HepG2 (cell line): ENCODE data around the gene SLC25A18. TPM values are rescaled to one million over a fixed set of nuclear protein-coding genes. Genes with fewer than 3 reads are reported as not detected.
A peak's percentile ranks its signal among the peaks of the same experiment; 100 is the strongest.

ENCODE experiments used
- AHR ChIP-seq: IDR thresholded peaks from 2 replicates; pipeline ENCODE4 v1.6.1; 2018; ENCODE audit warnings: missing genetic modification reagents, missing compliant biosample characterization
- CSRNP2 ChIP-seq: sonication (generic); formaldehyde crosslinking; conservative IDR thresholded peaks from 2 replicates; pipeline ENCODE4 v1.8.0; 2022; ENCODE audit warnings: low read depth, missing genetic modification reagents
- ELK4 ChIP-seq: sonication (generic); formaldehyde crosslinking; IDR thresholded peaks from 2 replicates; pipeline ENCODE4 v1.9.0; 2021; ENCODE audit warnings: missing genetic modification reagents, borderline replicate concordance
- EP300 ChIP-seq, 3 experiments: sonication (generic) in 1 of 3; formaldehyde crosslinking in 1 of 3; IDR thresholded peaks; 2 replicates each; pipeline versions ENCODE4 v1.5.1 to v1.6.1; 2011 to 2020; ENCODE audit warnings: low read depth in 2 of 3, low read length in 2 of 3, borderline replicate concordance in 1 of 3, improper control_type of control experiment in 1 of 3, mild to moderate bottlenecking in 1 of 3, missing genetic modification reagents in 1 of 3, moderate library complexity in 1 of 3
- FOXP4 ChIP-seq: sonication (generic); formaldehyde crosslinking; IDR thresholded peaks from 2 replicates; pipeline ENCODE4 v1.4.0; 2020; ENCODE audit warnings: missing genetic modification reagents
- HMGXB3 ChIP-seq: sonication (generic); formaldehyde crosslinking; IDR thresholded peaks from 2 replicates; pipeline ENCODE4 v1.4.0; 2020; ENCODE audit warnings: missing genetic modification reagents, borderline replicate concordance
- IRF1 ChIP-seq: sonication (generic); formaldehyde crosslinking; IDR thresholded peaks from 2 replicates; pipeline ENCODE4 v1.4.0; 2020; ENCODE audit warnings: low read depth, mild to moderate bottlenecking, missing genetic modification reagents
- MAFK ChIP-seq, 2 experiments: IDR thresholded peaks in 1 of 2; conservative IDR thresholded peaks in 1 of 2; 2 replicates each; pipeline ENCODE4 v1.6.1; 2011; ENCODE audit warnings: improper control_type of control experiment in 2 of 2, low read length in 2 of 2
- MED13 ChIP-seq: sonication (generic); formaldehyde crosslinking; IDR thresholded peaks from 2 replicates; pipeline ENCODE4 v1.5.0; 2020; ENCODE audit warnings: missing genetic modification reagents
- RARA ChIP-seq: IDR thresholded peaks from 2 replicates; pipeline ENCODE4 v1.6.1; 2016; ENCODE audit warnings: missing genetic modification reagents, missing compliant biosample characterization
- SAP130 ChIP-seq: IDR thresholded peaks from 2 replicates; pipeline ENCODE4 v1.6.1; 2016; ENCODE audit warnings: low read depth
- TBP ChIP-seq: sonication (generic); formaldehyde crosslinking; IDR thresholded peaks from 2 replicates; pipeline ENCODE4 v1.5.0; 2020; ENCODE audit warnings: missing genetic modification reagents
- THAP11 ChIP-seq: IDR thresholded peaks from 2 replicates; pipeline ENCODE4 v1.6.1; 2016; ENCODE audit warnings: missing biosample characterization, missing genetic modification reagents
- YEATS4 ChIP-seq: sonication (generic); formaldehyde crosslinking; IDR thresholded peaks from 2 replicates; pipeline ENCODE4 v1.4.0; 2020; ENCODE audit warnings: missing genetic modification reagents, borderline replicate concordance
- ZFX ChIP-seq: sonication (generic); formaldehyde crosslinking; IDR thresholded peaks from 2 replicates; pipeline ENCODE4 v1.4.0; 2020; ENCODE audit warnings: mild to moderate bottlenecking, low read depth, missing genetic modification reagents, moderate library complexity
- ZMAT3 ChIP-seq: sonication (generic); formaldehyde crosslinking; conservative IDR thresholded peaks from 2 replicates; pipeline ENCODE4 v1.7.0; 2021; ENCODE audit warnings: missing genetic modification reagents
- ZMYM3 ChIP-seq: sonication (generic); formaldehyde crosslinking; IDR thresholded peaks from 2 replicates; pipeline ENCODE4 v1.5.1; 2020; ENCODE audit warnings: mild to moderate bottlenecking, missing genetic modification reagents
- ZNF660 ChIP-seq: sonication (generic); formaldehyde crosslinking; IDR thresholded peaks from 2 replicates; pipeline ENCODE4 v1.5.1; 2020; ENCODE audit warnings: mild to moderate bottlenecking, low read depth, missing genetic modification reagents, borderline replicate concordance
- polyA plus RNA-seq, 8 experiments: library from polyadenylated mRNA; depleted of rRNA in 3 of 8; stranded (reverse) in 7 of 8; unstranded in 1 of 8; fragments of >200 nt; fragmentation: Illumina TruSeq in 4 of 8; extraction: Trizol in 4 of 8; gene quantifications; 2 replicates each; pipeline versions ENCODE4 v1.2.1 to v1.2.3, GENCODE V29; 2011 to 2016; ENCODE audit warnings: low read depth in 4 of 8, missing spikeins in 1 of 8, mixed read lengths in 1 of 8; ENCODE audit not compliant: insufficient read depth in 1 of 8
- total RNA-seq, 5 experiments: library from RNA; depleted of rRNA; stranded (reverse); fragments of >200 nt; fragmentation: Illumina TruSeq; extraction: Trizol; gene quantifications; 2 replicates each; pipeline ENCODE4 v1.2.3, GENCODE V29; 2016; ENCODE audit warnings: low read depth in 1 of 5

Gene SLC25A18
- total and polyA plus RNA-seq, 2 of the 13 experiments (the other 11 are each of a cell fraction or from before 2014, with no cell fraction given), result 0.28 to 0.75 TPM

GRCh38 chr22:17633217-17633997 is 70.1 kb downstream of the SLC25A18 start (continued):
- TF ChIP-seq CSRNP2 (CRISPR knock-in tag) (no peak), MAFK (conservative IDR thresholded peaks at IDR 0.05 in 1 of 2, IDR thresholded peaks at IDR 0.05 in 1 of 2; ENCODE audit: low read length in 2 of 2) (peak; percentile 52 to 73; a peak in 3 of 4 replicates), EP300 (IDR thresholded peaks at IDR 0.05; ENCODE audit: low read depth in 2 of 2, low read length in 2 of 2) (peak in 1 of 2 experiments; percentile 58; a peak in 1 of 4 replicates), EP300 (CRISPR knock-in tag; IDR thresholded peaks at IDR 0.05; ENCODE audit: borderline replicate concordance) (no peak), IRF1 (CRISPR knock-in tag) (no peak), FOXP4 (CRISPR knock-in tag) (0 out of 2 replicates have a peak, but pooled peaks have one; percentile 17), TBP (CRISPR knock-in tag) (no peak), ELK4 (CRISPR knock-in tag) (no peak), ZFX (CRISPR knock-in tag) (peak; percentile 39; the same call in 1 of the 2 replicates), AHR (CRISPR knock-in tag) (no peak), SAP130 (CRISPR knock-in tag) (peak; percentile 70), RARA (CRISPR knock-in tag) (0 out of 2 replicates have a peak, but pooled peaks have one; percentile 17), MED13 (CRISPR knock-in tag) (0 out of 2 replicates have a peak, but pooled peaks have one; percentile 18), ZMYM3 (no peak), HMGXB3 (CRISPR knock-in tag) (0 out of 2 replicates have a peak, but pooled peaks have one; percentile 20), ZNF660 (CRISPR knock-in tag) (no peak), YEATS4 (CRISPR knock-in tag) (0 out of 2 replicates have a peak, but pooled peaks have one; percentile 25), ZMAT3 (CRISPR knock-in tag) (0 out of 2 replicates have a peak, but pooled peaks have one; percentile 28), THAP11 (CRISPR knock-in tag) (no peak)
